Endothelial cell of umbilical vein (primary cell): Measurements from ENCODE around the gene FAM78A. TPM values are rescaled to one million over a fixed set of nuclear protein-coding genes. Genes with fewer than 3 reads are reported as not detected.

Experiments
- BruUV-seq: library from RNA; stranded (reverse); fragments of 400-500 nt; replicated peaks from 2 replicates; lab custom pipeline; 2021; lab: Mats Ljungman, UMichigan
- CTCF ChIA-PET: fragments of 300-600, 350-600 bp; sonication (Branson Sonifier 250); formaldehyde crosslinking; loops from one replicate; lab custom pipeline; 2021; ENCODE audit warnings: antibody characterized with exemption, inconsistent platforms; lab: Charles Lee
- POLR2A ChIA-PET: fragments of 300-600, 350-600 bp; sonication (Branson Sonifier 250); formaldehyde crosslinking; loops from one replicate; lab custom pipeline; 2021; ENCODE audit warnings: antibody characterized with exemption, inconsistent platforms; lab: Charles Lee
- DNase-seq: peaks from one replicate; pipeline ENCODE4 v3.0.0-alpha.2; 2011; ENCODE audit warnings: low read depth, low spot score
- FAIRE-seq: peaks from 2 replicates; lab custom pipeline; 2011; peaks lifted over from hg19 to GRCh38; lab: Jason Lieb, UNC
- H2AFZ ChIP-seq: 2 replicates; pipeline ENCODE4 v1.6.0; 2012; ENCODE audit warnings: low read depth, low read length, control low read depth, inconsistent platforms
- H3K27ac ChIP-seq: 2 replicates; pipeline ENCODE4 v1.5.1; 2011; ENCODE audit warnings: low read depth, mild to moderate bottlenecking, control low read depth, low read length, moderate library complexity; ENCODE audit not compliant: insufficient read depth
- H3K27me3 ChIP-seq, 2 experiments: 2 replicates each; pipeline versions ENCODE4 v1.6.0 to v1.6.1; 2011; ENCODE audit warnings: low read length in 2 of 2, mixed read lengths in 1 of 2; ENCODE audit not compliant: control insufficient read depth in 2 of 2, insufficient read depth in 2 of 2
- H3K36me3 ChIP-seq, 2 experiments: 2 replicates in 1 of 2; 3 replicates in 1 of 2; pipeline ENCODE4 v1.5.1; 2011; ENCODE audit warnings: low read length in 2 of 2, mild to moderate bottlenecking in 1 of 2, moderate library complexity in 1 of 2; ENCODE audit not compliant: control insufficient read depth in 2 of 2, insufficient read depth in 2 of 2; ENCODE audit errors: extremely low read depth in 1 of 2
- H3K4me1 ChIP-seq: 3 replicates; pipeline ENCODE4 v1.5.1; 2011; ENCODE audit warnings: mild to moderate bottlenecking, low read length; ENCODE audit not compliant: control insufficient read depth, insufficient read depth; ENCODE audit errors: extremely low read depth
- H3K4me2 ChIP-seq: 2 replicates; pipeline ENCODE4 v1.6.1; 2011; ENCODE audit warnings: low read length, control low read depth, mixed read lengths; ENCODE audit not compliant: insufficient read depth
- H3K4me3 ChIP-seq, 3 experiments: fragments of 200-600 bp in 1 of 3; sonication (generic), shearing (Covaris generic) in 1 of 3; replicated peaks in 1 of 3; 2 replicates each; pipeline ENCODE4 v1.5.1; 2011 to 2016; ENCODE audit warnings: control low read depth in 3 of 3, low read length in 3 of 3, mild to moderate bottlenecking in 2 of 3, inconsistent platforms in 1 of 3, low read depth in 1 of 3, moderate library complexity in 1 of 3; ENCODE audit not compliant: insufficient read depth in 1 of 3
- H3K79me2 ChIP-seq: 2 replicates; pipeline ENCODE4 v1.6.0; 2012; ENCODE audit warnings: low read length, inconsistent platforms; ENCODE audit not compliant: control insufficient read depth, insufficient read depth
- H3K9ac ChIP-seq: replicated peaks from 2 replicates; pipeline ENCODE3; 2011; ENCODE audit warnings: low read length, control low read depth; ENCODE audit not compliant: insufficient read depth; ENCODE audit errors: extremely low read depth
- H3K9me1 ChIP-seq: replicated peaks from 3 replicates; pipeline ENCODE4 v1.6.0; 2011; ENCODE audit warnings: mild to moderate bottlenecking, low read length; ENCODE audit not compliant: control insufficient read depth, insufficient read depth; ENCODE audit errors: extremely low read depth
- H3K9me3 ChIP-seq: replicated peaks from 2 replicates; pipeline ENCODE4 v1.5.1; 2012; ENCODE audit warnings: low read length, inconsistent platforms; ENCODE audit not compliant: control insufficient read depth, insufficient read depth
- H4K20me1 ChIP-seq: replicated peaks from 2 replicates; pipeline ENCODE3; 2011; ENCODE audit warnings: mild to moderate bottlenecking, low read length; ENCODE audit not compliant: control insufficient read depth, insufficient read depth; ENCODE audit errors: extremely low read depth
- EZH2 ChIP-seq: IDR thresholded peaks from 2 replicates; pipeline ENCODE4 v1.6.1; 2012; ENCODE audit warnings: borderline replicate concordance, low read depth, mild to moderate bottlenecking, moderate library complexity, low read length, inconsistent platforms; ENCODE audit not compliant: severe bottlenecking
- FOS ChIP-seq: IDR thresholded peaks from 2 replicates; pipeline ENCODE4 v1.6.1; 2011; ENCODE audit warnings: mild to moderate bottlenecking, low read length, moderate library complexity, borderline replicate concordance; ENCODE audit not compliant: insufficient read depth
- GATA2 ChIP-seq: IDR thresholded peaks from 2 replicates; pipeline ENCODE4 v1.7.0; 2011; ENCODE audit warnings: low read depth, mild to moderate bottlenecking, moderate library complexity, mixed read lengths, low read length; ENCODE audit not compliant: insufficient read length, insufficient read depth
- JUN ChIP-seq: IDR thresholded peaks from 2 replicates; pipeline ENCODE4 v1.6.1; 2011; ENCODE audit warnings: borderline replicate concordance, low read depth; ENCODE audit not compliant: insufficient read length, insufficient read depth
- MAX ChIP-seq: IDR thresholded peaks from 2 replicates; pipeline ENCODE4 v1.6.1; 2011; ENCODE audit not compliant: insufficient read depth, insufficient read length
- MYC ChIP-seq: IDR thresholded peaks from one replicate; pipeline ENCODE4 v1.6.1; 2011; ENCODE audit warnings: mild to moderate bottlenecking, low read depth, low read length
- POLR2A ChIP-seq: IDR thresholded peaks from 2 replicates; pipeline ENCODE4 v1.6.1; 2012; ENCODE audit warnings: low read depth, mild to moderate bottlenecking, control low read depth, low read length
- POLR2AphosphoS5 ChIP-seq: IDR thresholded peaks from 2 replicates; pipeline ENCODE4 v1.6.1; 2012; ENCODE audit warnings: low read depth, mild to moderate bottlenecking, control low read depth, low read length, moderate library complexity; ENCODE audit not compliant: insufficient read depth
- dilution Hi-C: fragments of 300-500 bp; cut with MboI; formaldehyde crosslinking; loops from one replicate; pipeline ENCODE4 v1.15.0; 2019; ENCODE audit warnings: low sequenced_read_pairs; ENCODE audit not compliant: extremely low pct_ligation_motif_present
- intact Hi-C: fragments of 100-400 bp; cut with micrococcal nuclease; formaldehyde crosslinking; loops from one replicate; pipeline ENCODE4 v1.10.0; 2022
- polyA plus RNA-seq, 4 experiments: library from polyadenylated mRNA; depleted of rRNA in 3 of 4; stranded (reverse) in 3 of 4; unstranded in 1 of 4; fragments of >200 nt; gene quantifications; 2 replicates each; pipeline versions ENCODE4 v1.2.1 to v1.2.3, GENCODE V29; 2011 to 2012; ENCODE audit warnings: missing spikeins in 1 of 4
- total RNA-seq: library from RNA; stranded (reverse); gene quantifications from 2 replicates; pipeline ENCODE4 v1.2.3, GENCODE V29; 2021
- TF ChIP-seq, protein P1 (sequence below), 2 donors: IDR thresholded peaks; 1 replicate in 1 of 2; 2 replicates in 1 of 2; pipeline ENCODE4 v1.5.1; 2011; ENCODE audit warnings: low read length in 2 of 2, mild to moderate bottlenecking in 2 of 2, moderate library complexity in 2 of 2, control low read depth in 1 of 2, inconsistent platforms in 1 of 2, low read depth in 1 of 2; ENCODE audit not compliant: insufficient read depth in 1 of 2; ENCODE audit errors: extremely low read depth in 1 of 2

FAM78A gene
- total and polyA plus RNA-seq, 2 donors (not counting 3 experiments of a cell fraction or from before 2014, with no cell fraction given), result 34.0 to 37.4 TPM

DNA sequence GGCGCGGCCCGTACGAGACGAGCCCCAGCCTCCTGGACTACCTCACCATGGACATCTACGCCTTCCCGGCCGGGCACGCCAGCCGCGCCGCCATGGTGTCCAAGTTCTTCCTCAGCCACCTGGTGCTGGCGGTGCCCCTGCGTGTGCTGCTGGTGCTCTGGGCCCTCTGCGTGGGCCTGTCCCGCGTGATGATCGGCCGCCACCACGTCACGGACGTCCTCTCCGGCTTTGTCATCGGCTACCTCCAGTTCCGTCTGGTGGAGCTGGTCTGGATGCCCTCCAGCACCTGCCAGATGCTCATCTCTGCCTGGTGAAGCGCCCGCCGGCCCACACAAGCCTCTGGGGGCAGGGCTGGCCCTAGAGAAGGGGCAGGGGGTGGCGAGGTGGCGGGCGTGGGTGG, 31.7 kb upstream of the FAM78A start:
- CTCF ChIA-PET, result interaction anchor here (1.3 kb wide), 1 partner anchor 28 kb away, joined by 4 read pairs; no protein-coding TSS in a partner anchor
- Histone ChIP-seq H3K9me1 (no peaks in the 10 kb centered on the region), H3K9me3 (no peaks in the 10 kb centered on the region), H4K20me1 (no peaks in the 10 kb centered on the region), H2AFZ (no peak overlapping the region), H3K79me2 (no peaks in the 10 kb centered on the region), H3K36me3 (no peaks in the 10 kb centered on the region), H3K4me1 (no peaks in the 10 kb centered on the region), H3K9ac (no peak overlapping the region), H3K4me2 (no peak overlapping the region), H3K27ac (no peak overlapping the region), H3K4me3 (no peak overlapping the region), H3K27me3 (no peaks in the 10 kb centered on the region)
- FAIRE-seq (no peak), DNase-seq (no peak)
- TF ChIP-seq, protein P1, sequence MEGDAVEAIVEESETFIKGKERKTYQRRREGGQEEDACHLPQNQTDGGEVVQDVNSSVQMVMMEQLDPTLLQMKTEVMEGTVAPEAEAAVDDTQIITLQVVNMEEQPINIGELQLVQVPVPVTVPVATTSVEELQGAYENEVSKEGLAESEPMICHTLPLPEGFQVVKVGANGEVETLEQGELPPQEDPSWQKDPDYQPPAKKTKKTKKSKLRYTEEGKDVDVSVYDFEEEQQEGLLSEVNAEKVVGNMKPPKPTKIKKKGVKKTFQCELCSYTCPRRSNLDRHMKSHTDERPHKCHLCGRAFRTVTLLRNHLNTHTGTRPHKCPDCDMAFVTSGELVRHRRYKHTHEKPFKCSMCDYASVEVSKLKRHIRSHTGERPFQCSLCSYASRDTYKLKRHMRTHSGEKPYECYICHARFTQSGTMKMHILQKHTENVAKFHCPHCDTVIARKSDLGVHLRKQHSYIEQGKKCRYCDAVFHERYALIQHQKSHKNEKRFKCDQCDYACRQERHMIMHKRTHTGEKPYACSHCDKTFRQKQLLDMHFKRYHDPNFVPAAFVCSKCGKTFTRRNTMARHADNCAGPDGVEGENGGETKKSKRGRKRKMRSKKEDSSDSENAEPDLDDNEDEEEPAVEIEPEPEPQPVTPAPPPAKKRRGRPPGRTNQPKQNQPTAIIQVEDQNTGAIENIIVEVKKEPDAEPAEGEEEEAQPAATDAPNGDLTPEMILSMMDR (IDR thresholded peaks at IDR 0.05; ENCODE audit: extremely low read depth in 1 of 2, insufficient read depth in 1 of 2, low read depth in 1 of 2, low read length in 2 of 2), result no peak
- TF ChIP-seq FOS (no peak), EZH2 (no peak), GATA2 (no peak), MAX (no peak), POLR2A (no peak), POLR2AphosphoS5 (no peak), JUN (no peak), MYC (no peak)
- dilution Hi-C loops (no loop called here), intact Hi-C loops (no loop called here)
- BruUV-seq, result no TSS peak
- POLR2A ChIA-PET, result no interaction called here
